ENCODE results near the gene ATF2. TPM values are rescaled to one million over a fixed set of nuclear protein-coding genes. Genes with fewer than 3 reads are reported as not detected.

The ATF2 gene
- total and polyA plus RNA-seq, 2 of the 13 experiments (the other 11 are each of a cell fraction or from before 2014, with no cell fraction given): 91.6 to 95.1 TPM

DNA sequence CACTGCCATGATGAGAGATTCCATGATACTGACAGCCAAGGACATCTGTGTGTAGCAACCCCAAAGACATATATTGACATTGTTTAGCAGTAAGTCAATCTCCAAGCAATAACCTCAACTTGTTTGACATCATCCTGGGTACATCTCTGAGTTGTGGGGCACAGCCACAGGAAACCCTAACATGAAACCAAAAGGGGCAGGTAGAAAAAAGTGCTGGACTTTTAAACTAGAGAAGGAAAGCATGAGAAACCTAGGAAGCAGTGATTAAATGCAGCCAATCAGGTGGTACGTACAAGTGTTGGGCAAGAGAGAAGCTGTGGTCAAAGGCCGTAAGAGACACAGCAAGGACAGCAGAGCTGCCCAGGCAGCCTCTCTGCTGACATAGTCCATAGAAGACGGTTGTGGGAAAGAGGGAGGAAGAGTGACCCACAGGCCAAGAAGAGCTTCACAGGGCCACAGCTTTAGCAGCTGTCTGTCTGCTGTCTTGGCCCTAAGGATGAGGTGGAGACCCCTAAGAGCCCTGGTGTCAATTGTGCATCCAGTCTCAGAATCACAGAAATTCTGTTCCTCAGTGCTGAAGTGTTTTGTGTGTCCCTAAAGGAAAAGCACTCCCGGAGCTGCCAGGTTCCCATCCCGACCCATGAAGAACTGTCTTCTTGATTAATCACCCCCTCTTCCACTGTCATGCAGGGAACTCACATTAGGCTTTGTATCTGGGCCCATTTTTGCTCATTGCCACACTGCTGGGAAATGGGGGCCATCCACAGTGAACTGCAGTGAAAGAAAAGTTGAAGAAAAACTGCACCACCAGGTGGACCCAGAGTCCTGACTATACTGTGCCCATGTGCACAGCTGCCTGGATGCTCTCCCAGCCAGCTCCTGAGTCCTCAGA lies 137.4 kb downstream of the ATF2 start (continued):
- TF ChIP-seq, protein P1, sequence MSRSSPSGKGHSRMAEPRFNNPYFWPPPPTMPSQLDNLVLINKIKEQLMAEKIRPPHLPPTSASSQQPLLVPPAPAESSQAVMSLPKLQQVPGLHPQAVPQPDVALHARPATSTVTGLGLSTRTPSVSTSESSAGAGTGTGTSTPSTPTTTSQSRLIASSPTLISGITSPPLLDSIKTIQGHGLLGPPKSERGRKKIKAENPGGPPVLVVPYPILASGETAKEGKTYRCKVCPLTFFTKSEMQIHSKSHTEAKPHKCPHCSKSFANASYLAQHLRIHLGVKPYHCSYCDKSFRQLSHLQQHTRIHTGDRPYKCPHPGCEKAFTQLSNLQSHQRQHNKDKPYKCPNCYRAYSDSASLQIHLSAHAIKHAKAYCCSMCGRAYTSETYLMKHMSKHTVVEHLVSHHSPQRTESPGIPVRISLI (CRISPR knock-in tag; IDR thresholded peaks at IDR 0.05; ENCODE audit: borderline replicate concordance): no peak
- TF ChIP-seq SPEN (CRISPR knock-in tag; IDR thresholded peaks at IDR 0.05; ENCODE audit: low read depth): peak; percentile 60; the same call in 1 of the 2 replicates
- TF ChIP-seq MIER3 (CRISPR knock-in tag; IDR thresholded peaks at IDR 0.05; ENCODE audit: borderline replicate concordance): peak; percentile 16; the same call in 1 of the 2 replicates
- TF ChIP-seq ZNF3 (CRISPR knock-in tag; IDR thresholded peaks at IDR 0.05): no peak; the same call in 1 of the 2 replicates
- TF ChIP-seq SIN3A (IDR thresholded peaks at IDR 0.05; ENCODE audit: borderline replicate concordance, low read depth, low read length): 0 out of 2 replicates have a peak, but pooled peaks have one; percentile 28
- peak; percentile 75; the same call in 1 of the 2 replicates for TF ChIP-seq THAP9 (CRISPR knock-in tag; IDR thresholded peaks at IDR 0.05; ENCODE audit: borderline replicate concordance)
- TF ChIP-seq ZNF264 (CRISPR knock-in tag; IDR thresholded peaks at IDR 0.05): peak; percentile 71; the same call in 1 of the 2 replicates
- no peak for TF ChIP-seq ZNF468 (CRISPR knock-in tag; IDR thresholded peaks at IDR 0.05)
- peak; percentile 72; the same call in 1 of the 2 replicates for TF ChIP-seq ZNF644 (CRISPR knock-in tag; IDR thresholded peaks at IDR 0.05; ENCODE audit: low read depth)
- no peak for TF ChIP-seq PITX1 (CRISPR knock-in tag; IDR thresholded peaks at IDR 0.05)
- TF ChIP-seq, protein P2, sequence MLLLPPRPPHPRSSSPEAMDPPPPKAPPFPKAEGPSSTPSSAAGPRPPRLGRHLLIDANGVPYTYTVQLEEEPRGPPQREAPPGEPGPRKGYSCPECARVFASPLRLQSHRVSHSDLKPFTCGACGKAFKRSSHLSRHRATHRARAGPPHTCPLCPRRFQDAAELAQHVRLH (CRISPR knock-in tag; IDR thresholded peaks at IDR 0.05; ENCODE audit: borderline replicate concordance, low read depth): 0 out of 2 replicates have a peak, but pooled peaks have one; percentile 16
- 0 out of 2 replicates have a peak, but pooled peaks have one; percentile 37 for TF ChIP-seq TMF1 (CRISPR knock-in tag; IDR thresholded peaks at IDR 0.05; ENCODE audit: low read depth)
- TF ChIP-seq HMG20B (CRISPR knock-in tag; conservative IDR thresholded peaks at IDR 0.05): no peak
- no peak for TF ChIP-seq ARNTL (CRISPR knock-in tag; IDR thresholded peaks at IDR 0.05)
- peak; percentile 80; the same call in 1 of the 2 replicates for TF ChIP-seq ZFP90 (CRISPR knock-in tag; IDR thresholded peaks at IDR 0.05; ENCODE audit: borderline replicate concordance)
- peak; percentile 40; the same call in 1 of the 2 replicates for TF ChIP-seq RXRA (CRISPR knock-in tag; IDR thresholded peaks at IDR 0.05)
- TF ChIP-seq, protein P3, sequence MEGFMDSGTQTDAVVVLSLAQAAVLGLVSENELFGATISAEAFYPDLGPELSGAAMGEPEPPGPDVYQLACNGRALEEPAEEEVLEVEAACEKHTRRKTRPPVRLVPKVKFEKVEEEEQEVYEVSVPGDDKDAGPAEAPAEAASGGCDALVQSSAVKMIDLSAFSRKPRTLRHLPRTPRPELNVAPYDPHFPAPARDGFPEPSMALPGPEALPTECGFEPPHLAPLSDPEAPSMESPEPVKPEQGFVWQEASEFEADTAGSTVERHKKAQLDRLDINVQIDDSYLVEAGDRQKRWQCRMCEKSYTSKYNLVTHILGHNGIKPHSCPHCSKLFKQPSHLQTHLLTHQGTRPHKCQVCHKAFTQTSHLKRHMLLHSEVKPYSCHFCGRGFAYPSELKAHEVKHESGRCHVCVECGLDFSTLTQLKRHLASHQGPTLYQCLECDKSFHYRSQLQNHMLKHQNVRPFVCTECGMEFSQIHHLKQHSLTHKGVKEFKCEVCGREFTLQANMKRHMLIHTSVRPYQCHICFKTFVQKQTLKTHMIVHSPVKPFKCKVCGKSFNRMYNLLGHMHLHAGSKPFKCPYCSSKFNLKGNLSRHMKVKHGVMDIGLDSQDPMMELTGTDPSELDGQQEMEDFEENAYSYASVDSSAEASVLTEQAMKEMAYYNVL (CRISPR knock-in tag; IDR thresholded peaks at IDR 0.05; ENCODE audit: borderline replicate concordance): no peak
- peak; percentile 60; the same call in 1 of the 2 replicates for TF ChIP-seq HINFP (CRISPR knock-in tag; IDR thresholded peaks at IDR 0.05; ENCODE audit: low read depth)
- peak; percentile 30 for TF ChIP-seq FOXA3 (CRISPR knock-in tag; IDR thresholded peaks at IDR 0.05)

Measured in HepG2 (cell line).